ENCODE measurements around the gene HSDL1. TPM values are rescaled to one million over a fixed set of nuclear protein-coding genes. Genes with fewer than 3 reads are reported as not detected.

Gene HSDL1
- polyA plus RNA-seq, 1 donor from 2014 or later: 217 TPM

GRCh38 chr16:84176192-84177053, 31.4 kb upstream of the HSDL1 start:
- Histone ChIP-seq H3K27me3 (ENCODE audit: insufficient read depth, low read depth, low read length) (no peaks in the 10 kb centered on the region), H3K9ac (ENCODE audit: low read length) (no peak overlapping the region), H2AFZ (ENCODE audit: low read depth, low read length) (no peak overlapping the region), H3K9me2 (ENCODE audit: insufficient read depth, low read length) (no peaks in the 10 kb centered on the region), H4K20me1 (ENCODE audit: insufficient read depth) (no peaks in the 10 kb centered on the region), H3K4me2 (ENCODE audit: low read length) (no peak overlapping the region), H3F3A (ENCODE audit: insufficient read depth, low read length, poor library complexity, severe bottlenecking) (no peaks in the 10 kb centered on the region), H3K9me3 (ENCODE audit: low read length) (no peaks in the 10 kb centered on the region), H3K79me2 (replicated peaks; ENCODE audit: insufficient read depth, low read length) (no peaks in the 10 kb centered on the region), H3K4me3 (ENCODE audit: low read length) (no peak overlapping the region), H3K36me3 (ENCODE audit: insufficient read depth, low read length) (no peaks in the 10 kb centered on the region), H3K27ac (ENCODE audit: low read length) (no peak overlapping the region)
- TF ChIP-seq EZH2 (IDR thresholded peaks at IDR 0.05; ENCODE audit: borderline replicate concordance, insufficient read depth, low read length, poor library complexity, severe bottlenecking) (no peak), POLR2AphosphoS5 (IDR thresholded peaks at IDR 0.05) (no peak), SMC3 (conservative IDR thresholded peaks at IDR 0.05; ENCODE audit: poor library complexity) (no peak), EP300 (conservative IDR thresholded peaks at IDR 0.05; ENCODE audit: poor library complexity, severe bottlenecking) (no peak), REST (IDR thresholded peaks at IDR 0.05; ENCODE audit: borderline replicate concordance) (no peak), TAF1 (IDR thresholded peaks at IDR 0.05; ENCODE audit: low read depth) (no peak), RAD21 (conservative IDR thresholded peaks at IDR 0.05) (no peak), MXI1 (conservative IDR thresholded peaks at IDR 0.05; ENCODE audit: poor library complexity, severe bottlenecking) (no peak), CTCF (IDR thresholded peaks at IDR 0.05; ENCODE audit: poor library complexity, severe bottlenecking) (no peak)

- Histone ChIP-seq H3K9ac (ENCODE audit: low read length) (peak overlapping the region; percentile 9), H3K27me3 (ENCODE audit: insufficient read depth, low read depth, low read length) (no peaks in the 10 kb centered on the region), H3K9me2 (ENCODE audit: insufficient read depth, low read length) (no peaks in the 10 kb centered on the region), H3K4me3 (ENCODE audit: low read length) (no peak overlapping the region), H3K79me2 (replicated peaks; ENCODE audit: insufficient read depth, low read length) (no peaks in the 10 kb centered on the region), H3F3A (ENCODE audit: insufficient read depth, low read length, poor library complexity, severe bottlenecking) (no peaks in the 10 kb centered on the region), H4K20me1 (ENCODE audit: insufficient read depth) (no peaks in the 10 kb centered on the region), H3K36me3 (ENCODE audit: insufficient read depth, low read length) (no peaks in the 10 kb centered on the region), H3K9me3 (ENCODE audit: low read length) (no peaks in the 10 kb centered on the region), H3K27ac (ENCODE audit: low read length) (no peak overlapping the region), H3K4me2 (ENCODE audit: low read length) (no peak overlapping the region), H2AFZ (ENCODE audit: low read depth, low read length) (no peak overlapping the region)
- TF ChIP-seq CTCF (IDR thresholded peaks at IDR 0.05; ENCODE audit: poor library complexity, severe bottlenecking) (peak; percentile 88), TAF1 (IDR thresholded peaks at IDR 0.05; ENCODE audit: low read depth) (no peak), REST (IDR thresholded peaks at IDR 0.05; ENCODE audit: borderline replicate concordance) (no peak), SMC3 (conservative IDR thresholded peaks at IDR 0.05; ENCODE audit: poor library complexity) (peak; percentile 79), EP300 (conservative IDR thresholded peaks at IDR 0.05; ENCODE audit: poor library complexity, severe bottlenecking) (no peak), MXI1 (conservative IDR thresholded peaks at IDR 0.05; ENCODE audit: poor library complexity, severe bottlenecking) (peak; percentile 51), RAD21 (conservative IDR thresholded peaks at IDR 0.05) (peak; percentile 82), POLR2AphosphoS5 (IDR thresholded peaks at IDR 0.05) (no peak), EZH2 (IDR thresholded peaks at IDR 0.05; ENCODE audit: borderline replicate concordance, insufficient read depth, low read length, poor library complexity, severe bottlenecking) (no peak)
These were observed 30.5 kb upstream of the HSDL1 start for GRCh38 chr16:84175350-84176081.
